GM21529 (cell line): ENCODE results near the gene SYK.
"Not testable (repeated sequence)": the region's sequence is repeated elsewhere in the genome, so short reads cannot be mapped to it uniquely, and the experiment has no call there.

ENCODE experiments used
- ATAC-seq: cut with Tn5 transposase; IDR thresholded peaks from one replicate; pipeline ENCODE4 v1.9.1; 2021; ENCODE audit not compliant: unreplicated experiment

SYK gene

GRCh38 chr9:90872835-90873294 lies 71.2 kb downstream of the SYK start:
- no peak for ATAC-seq

- no peak for ATAC-seq
Measured at GRCh38 chr9:90873422-90873821, 71.8 kb downstream of the SYK start.

- no peak for ATAC-seq
Measured at GRCh38 chr9:90874194-90874593, 72.6 kb downstream of the SYK start.

GRCh38 chr9:90878562-90878961 lies 76.9 kb downstream of the SYK start:
- no peak for ATAC-seq

GRCh38 chr9:90880066-90880465 lies 78.4 kb downstream of the SYK start:
- no peak for ATAC-seq

GRCh38 chr9:90880669-90881068 lies 79.0 kb downstream of the SYK start:
- ATAC-seq = no peak

- ATAC-seq = peak; percentile 79
Measured at GRCh38 chr9:90881648-90882047, 80.0 kb downstream of the SYK start.

- ATAC-seq = no peak
Measured at GRCh38 chr9:90882991-90883600, 81.5 kb downstream of the SYK start.

GRCh38 chr9:90883661-90884060 lies 82.0 kb downstream of the SYK start:
- ATAC-seq = no peak

GRCh38 chr9:90884178-90884577 lies 82.6 kb downstream of the SYK start:
- ATAC-seq = no peak

- ATAC-seq = not testable (repeated sequence)
Measured at GRCh38 chr9:90886868-90887267, 85.2 kb downstream of the SYK start.

- no peak for ATAC-seq
Measured at GRCh38 chr9:90888941-90889340, 87.3 kb downstream of the SYK start.

GRCh38 chr9:90890146-90890810 lies 88.7 kb downstream of the SYK start:
- no peak for ATAC-seq

- no peak for ATAC-seq
Measured at GRCh38 chr9:90891308-90892040, 89.9 kb downstream of the SYK start.

GRCh38 chr9:90892918-90893317 lies 91.3 kb downstream of the SYK start:
- ATAC-seq = no peak

- ATAC-seq = no peak
Measured at GRCh38 chr9:90893706-90894105, 92.1 kb downstream of the SYK start.

GRCh38 chr9:90894986-90895687 lies 93.5 kb downstream of the SYK start:
- ATAC-seq = no peak

- ATAC-seq = no peak
Measured at GRCh38 chr9:90895786-90896185, 94.2 kb downstream of the SYK start.

GRCh38 chr9:90896231-90896630 lies 94.6 kb downstream of the SYK start:
- ATAC-seq = no peak

- ATAC-seq = no peak
Measured at GRCh38 chr9:90898228-90898627, 96.6 kb downstream of the SYK start.

GRCh38 chr9:90899287-90899686 lies 97.7 kb downstream of the SYK start:
- ATAC-seq = no peak

- no peak for ATAC-seq
Measured at GRCh38 chr9:90900130-90900529, 98.5 kb downstream of the SYK start.
